ENCODE measurements around the gene TADA2B. TPM values are rescaled to one million over a fixed set of nuclear protein-coding genes. Genes with fewer than 3 reads are reported as not detected.

Gene TADA2B
- total and polyA plus RNA-seq, 2 experiments from 2014 or later: 21.5 to 29.0 TPM

GRCh38 chr4:7054106-7054880, 11.1 kb downstream of the TADA2B start:
- Histone ChIP-seq H3K9me3 (ENCODE audit: low read depth) (no peaks in the 10 kb centered on the region), H3K27ac (no peak overlapping the region), H3K4me3 (no peak overlapping the region), H3K27me3 (no peaks in the 10 kb centered on the region), H3K36me3 (peaks cover 14% of the 10 kb centered on the region), H3K4me1 (ENCODE audit: low read depth) (peaks cover 6% of the 10 kb centered on the region)
- no peak for DNase-seq (ENCODE audit: low read depth in 1 of 2, low spot score in 1 of 2)
- TF ChIP-seq CTCF (IDR thresholded peaks at IDR 0.05; ENCODE audit: low read depth, low read length): no peak

GRCh38 chr4:7055111-7055989, 12.2 kb downstream of the TADA2B start:
- H3K4me1 ChIP-seq (ENCODE audit: low read depth): peaks cover 4% of the 10 kb centered on the region
- no peak overlapping the region for H3K27ac ChIP-seq
- H3K27me3 ChIP-seq: no peaks in the 10 kb centered on the region
- no peaks in the 10 kb centered on the region for H3K9me3 ChIP-seq (ENCODE audit: low read depth)
- peaks cover 18% of the 10 kb centered on the region for H3K36me3 ChIP-seq
- no peak overlapping the region for H3K4me3 ChIP-seq
- DNase-seq (ENCODE audit: low read depth in 1 of 2, low spot score in 1 of 2): no peak
- no peak for TF ChIP-seq CTCF (IDR thresholded peaks at IDR 0.05; ENCODE audit: low read depth, low read length)

- H3K27ac ChIP-seq: no peak overlapping the region
- peaks cover 18% of the 10 kb centered on the region for H3K36me3 ChIP-seq
- no peak for DNase-seq (ENCODE audit: low read depth in 1 of 2, low spot score in 1 of 2)
- H3K4me1 ChIP-seq (ENCODE audit: low read depth): peaks cover 4% of the 10 kb centered on the region
- H3K27me3 ChIP-seq: no peaks in the 10 kb centered on the region
- H3K4me3 ChIP-seq: no peak overlapping the region
- H3K9me3 ChIP-seq (ENCODE audit: low read depth): no peaks in the 10 kb centered on the region
- no peak for TF ChIP-seq CTCF (IDR thresholded peaks at IDR 0.05; ENCODE audit: low read depth, low read length)
Observed at GRCh38 chr4:7055990-7056325, 12.8 kb downstream of the TADA2B start.

- no peak overlapping the region for H3K4me3 ChIP-seq
- no peak for TF ChIP-seq CTCF (IDR thresholded peaks at IDR 0.05; ENCODE audit: low read depth, low read length)
- H3K4me1 ChIP-seq (ENCODE audit: low read depth): no peaks in the 10 kb centered on the region
- no peaks in the 10 kb centered on the region for H3K9me3 ChIP-seq (ENCODE audit: low read depth)
- no peak overlapping the region for H3K27ac ChIP-seq
- DNase-seq (ENCODE audit: low read depth in 1 of 2, low spot score in 1 of 2): no peak
- H3K36me3 ChIP-seq: peaks cover 37% of the 10 kb centered on the region
- no peaks in the 10 kb centered on the region for H3K27me3 ChIP-seq
Observed at GRCh38 chr4:7058792-7059191, 15.6 kb downstream of the TADA2B start.

- Histone ChIP-seq H3K4me3 (no peak overlapping the region), H3K36me3 (peaks cover 38% of the 10 kb centered on the region), H3K9me3 (ENCODE audit: low read depth) (no peaks in the 10 kb centered on the region), H3K27me3 (no peaks in the 10 kb centered on the region), H3K27ac (no peak overlapping the region), H3K4me1 (ENCODE audit: low read depth) (no peaks in the 10 kb centered on the region)
- no peak for TF ChIP-seq CTCF (IDR thresholded peaks at IDR 0.05; ENCODE audit: low read depth, low read length)
- no peak for DNase-seq (ENCODE audit: low read depth in 1 of 2, low spot score in 1 of 2)
Observed at GRCh38 chr4:7059662-7060061, 16.5 kb downstream of the TADA2B start.
